ENCODE results near the gene RRP36.

- TF ChIP-seq CTCF (IDR thresholded peaks at IDR 0.05; ENCODE audit: poor library complexity, severe bottlenecking), result no peak
- no peak for TF ChIP-seq SMC3 (conservative IDR thresholded peaks at IDR 0.05; ENCODE audit: poor library complexity)
Measured at GRCh38 chr6:43037706-43038105, 16.3 kb downstream of the RRP36 start.

Measured in neural cell (in vitro differentiated cells).